ENCODE results near the gene HAP1. TPM values are rescaled to one million over a fixed set of nuclear protein-coding genes. Genes with fewer than 3 reads are reported as not detected.

The HAP1 gene
- total RNA-seq, 1 donor: under 0.01 TPM

- no peak for TF ChIP-seq CTCF (IDR thresholded peaks at IDR 0.05; ENCODE audit: extremely low read depth, low read depth, low read length)
- no peak overlapping the region for H3K4me3 ChIP-seq (ENCODE audit: insufficient read depth, low read length)
These were observed 6.4 kb downstream of the HAP1 start for GRCh38 chr17:41728056-41728455.

DNA sequence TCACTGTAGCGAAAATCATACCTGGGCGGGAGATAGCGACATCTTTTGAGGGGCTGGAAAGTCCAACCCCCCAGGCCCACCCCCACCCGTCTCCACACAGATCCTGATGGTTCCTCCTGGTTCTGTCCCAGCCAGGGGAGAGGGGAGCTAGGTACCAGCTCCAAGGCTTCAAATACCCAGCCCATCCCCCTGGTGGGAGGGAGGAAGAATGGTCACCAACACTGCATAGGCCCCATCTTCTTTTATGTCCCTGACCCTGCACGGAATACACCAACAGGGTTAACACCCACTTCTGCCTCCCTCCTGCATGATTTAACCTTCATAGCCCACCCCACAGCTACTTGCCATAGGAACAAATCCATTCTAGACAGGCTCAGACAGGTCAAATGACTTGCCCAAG is 9.3 kb downstream of the HAP1 start:
- no peaks in the 10 kb centered on the region for H3K9me3 ChIP-seq (ENCODE audit: low read depth, low read length)
- no peak overlapping the region for H2AFZ ChIP-seq (ENCODE audit: low read length)
- no peak overlapping the region for H3K4me3 ChIP-seq (ENCODE audit: insufficient read depth, low read length)
- H3K27ac ChIP-seq (ENCODE audit: low read depth, low read length): no peak overlapping the region
- no peaks in the 10 kb centered on the region for H3K27me3 ChIP-seq (ENCODE audit: insufficient read depth, low read length)
- DNase-seq (ENCODE audit: insufficient read length, low spot score, missing footprints): peak; percentile 58
- no peak for TF ChIP-seq CTCF (IDR thresholded peaks at IDR 0.05; ENCODE audit: extremely low read depth, low read depth, low read length)
- H3K4me1 ChIP-seq (ENCODE audit: insufficient read depth, low read length): no peaks in the 10 kb centered on the region
- no peaks in the 10 kb centered on the region for H3K79me2 ChIP-seq (ENCODE audit: insufficient read depth, low read length)
- no peak overlapping the region for H3K4me2 ChIP-seq (ENCODE audit: insufficient read depth, low read length)
- no peaks in the 10 kb centered on the region for H4K20me1 ChIP-seq (ENCODE audit: insufficient read depth, low read length)
- H3K36me3 ChIP-seq (ENCODE audit: insufficient read depth, low read length): no peaks in the 10 kb centered on the region

More at GRCh38 chr17:41728056-41728455, 6.4 kb downstream of the HAP1 start:
- H3K36me3 ChIP-seq (ENCODE audit: insufficient read depth, low read length): no peaks in the 10 kb centered on the region
- H4K20me1 ChIP-seq (ENCODE audit: insufficient read depth, low read length): no peaks in the 10 kb centered on the region
- H3K9me3 ChIP-seq (ENCODE audit: low read depth, low read length): no peaks in the 10 kb centered on the region
- DNase-seq (ENCODE audit: insufficient read length, low spot score, missing footprints): no peak
- H3K4me2 ChIP-seq (ENCODE audit: insufficient read depth, low read length): no peak overlapping the region
- H3K27me3 ChIP-seq (ENCODE audit: insufficient read depth, low read length): peaks cover 20% of the 10 kb centered on the region
- no peak overlapping the region for H3K27ac ChIP-seq (ENCODE audit: low read depth, low read length)
- no peak overlapping the region for H2AFZ ChIP-seq (ENCODE audit: low read length)
- no peaks in the 10 kb centered on the region for H3K79me2 ChIP-seq (ENCODE audit: insufficient read depth, low read length)
- no peaks in the 10 kb centered on the region for H3K4me1 ChIP-seq (ENCODE audit: insufficient read depth, low read length)

GRCh38 chr17:41724476-41725050 is 9.9 kb downstream of the HAP1 start:
- Histone ChIP-seq H3K9me3 (ENCODE audit: low read depth, low read length) (no peaks in the 10 kb centered on the region), H3K36me3 (ENCODE audit: insufficient read depth, low read length) (no peaks in the 10 kb centered on the region), H3K4me1 (ENCODE audit: insufficient read depth, low read length) (no peaks in the 10 kb centered on the region), H3K27me3 (ENCODE audit: insufficient read depth, low read length) (no peaks in the 10 kb centered on the region), H2AFZ (ENCODE audit: low read length) (no peak overlapping the region), H4K20me1 (ENCODE audit: insufficient read depth, low read length) (no peaks in the 10 kb centered on the region), H3K4me3 (ENCODE audit: insufficient read depth, low read length) (no peak overlapping the region), H3K79me2 (ENCODE audit: insufficient read depth, low read length) (no peaks in the 10 kb centered on the region), H3K27ac (ENCODE audit: low read depth, low read length) (no peak overlapping the region), H3K4me2 (ENCODE audit: insufficient read depth, low read length) (no peak overlapping the region)
- TF ChIP-seq CTCF (IDR thresholded peaks at IDR 0.05; ENCODE audit: extremely low read depth, low read depth, low read length): no peak
- DNase-seq (ENCODE audit: insufficient read length, low spot score, missing footprints): peak; percentile 81

GRCh38 chr17:41723801-41724475 is 10.5 kb downstream of the HAP1 start:
- no peaks in the 10 kb centered on the region for H3K36me3 ChIP-seq (ENCODE audit: insufficient read depth, low read length)
- no peaks in the 10 kb centered on the region for H4K20me1 ChIP-seq (ENCODE audit: insufficient read depth, low read length)
- H3K79me2 ChIP-seq (ENCODE audit: insufficient read depth, low read length): no peaks in the 10 kb centered on the region
- DNase-seq (ENCODE audit: insufficient read length, low spot score, missing footprints): peak; percentile 69
- TF ChIP-seq CTCF (IDR thresholded peaks at IDR 0.05; ENCODE audit: extremely low read depth, low read depth, low read length): no peak
- H2AFZ ChIP-seq (ENCODE audit: low read length): no peak overlapping the region
- H3K9me3 ChIP-seq (ENCODE audit: low read depth, low read length): no peaks in the 10 kb centered on the region
- H3K27me3 ChIP-seq (ENCODE audit: insufficient read depth, low read length): no peaks in the 10 kb centered on the region
- H3K4me3 ChIP-seq (ENCODE audit: insufficient read depth, low read length): no peak overlapping the region
- no peak overlapping the region for H3K4me2 ChIP-seq (ENCODE audit: insufficient read depth, low read length)
- H3K4me1 ChIP-seq (ENCODE audit: insufficient read depth, low read length): no peaks in the 10 kb centered on the region
- H3K27ac ChIP-seq (ENCODE audit: low read depth, low read length): no peak overlapping the region
